GM12801 (cell line): ENCODE results near the gene PDIA6.

Experiments used
- CTCF ChIP-seq: IDR thresholded peaks from one replicate; pipeline ENCODE4 v1.5.1; 2011; ENCODE audit warnings: control low read depth; ENCODE audit not compliant: insufficient read length; ENCODE audit errors: extremely low read depth

Gene PDIA6

DNA sequence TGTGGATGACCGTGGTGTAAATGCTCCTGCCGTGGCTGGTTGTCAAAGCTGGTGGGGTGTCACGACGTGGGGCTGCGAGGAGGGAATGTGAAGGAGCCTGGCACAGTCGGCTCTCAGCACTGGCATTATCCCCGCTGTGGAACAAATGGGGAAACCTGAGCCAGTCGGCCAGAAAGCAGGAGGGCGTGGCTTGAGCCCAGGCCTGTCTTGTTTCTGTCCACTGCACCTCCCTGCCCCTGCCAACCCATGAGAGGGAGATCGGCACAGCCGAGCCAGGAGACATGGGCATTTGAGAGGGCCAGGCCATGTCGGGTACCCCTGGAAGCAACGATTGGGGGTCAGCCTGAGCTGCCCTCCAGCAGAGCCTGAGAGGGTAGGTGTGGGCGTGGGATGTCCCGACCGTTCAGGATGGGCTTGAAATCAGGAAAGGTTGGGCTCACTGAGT is 44.5 kb downstream of the PDIA6 start:
- no peak for TF ChIP-seq CTCF

- no peak for TF ChIP-seq CTCF
Measured at GRCh38 chr2:10765914-10766313, 46.7 kb downstream of the PDIA6 start.

DNA sequence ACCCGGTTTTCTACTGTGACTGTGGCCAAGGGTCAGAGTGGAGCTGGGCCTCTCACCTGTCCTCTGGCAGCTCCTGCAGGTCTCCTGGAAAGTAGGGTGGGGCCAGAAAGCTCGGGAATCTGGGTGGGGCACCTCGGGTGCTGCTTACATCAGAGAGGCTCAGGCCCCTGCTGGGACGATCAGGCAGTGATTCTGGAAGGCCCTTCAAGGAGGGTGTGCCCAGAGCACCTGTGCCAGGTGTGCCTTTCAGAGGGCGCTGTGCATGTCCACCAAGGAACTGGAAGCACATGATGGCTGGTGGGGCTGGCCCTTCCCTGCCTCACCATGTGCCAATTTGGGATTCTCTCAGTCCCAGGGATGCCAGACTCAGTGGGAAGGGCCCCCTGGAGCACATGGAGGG is 47.1 kb downstream of the PDIA6 start:
- TF ChIP-seq CTCF = no peak

DNA sequence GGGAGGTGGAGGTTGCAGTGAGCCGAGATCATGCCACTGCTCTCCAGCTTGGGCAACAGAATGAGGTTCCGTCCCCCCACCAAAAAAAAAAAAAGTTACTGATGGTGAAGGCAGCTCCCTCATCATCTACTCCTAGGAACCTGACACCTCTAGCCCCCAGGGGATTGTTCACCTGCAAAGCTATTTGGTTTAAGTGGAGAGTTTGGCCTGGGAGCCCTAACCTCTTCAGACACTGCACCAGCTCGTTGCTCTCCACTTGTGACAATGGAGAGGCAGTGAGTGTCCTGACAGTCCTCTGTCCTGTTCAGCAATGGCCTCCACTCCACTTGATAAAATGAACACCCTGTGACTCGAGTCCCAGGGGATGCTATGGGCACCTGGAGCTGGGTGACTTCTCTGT is 47.7 kb downstream of the PDIA6 start:
- no peak for TF ChIP-seq CTCF

GRCh38 chr2:10764096-10764785 is 48.3 kb downstream of the PDIA6 start:
- TF ChIP-seq CTCF = no peak

DNA sequence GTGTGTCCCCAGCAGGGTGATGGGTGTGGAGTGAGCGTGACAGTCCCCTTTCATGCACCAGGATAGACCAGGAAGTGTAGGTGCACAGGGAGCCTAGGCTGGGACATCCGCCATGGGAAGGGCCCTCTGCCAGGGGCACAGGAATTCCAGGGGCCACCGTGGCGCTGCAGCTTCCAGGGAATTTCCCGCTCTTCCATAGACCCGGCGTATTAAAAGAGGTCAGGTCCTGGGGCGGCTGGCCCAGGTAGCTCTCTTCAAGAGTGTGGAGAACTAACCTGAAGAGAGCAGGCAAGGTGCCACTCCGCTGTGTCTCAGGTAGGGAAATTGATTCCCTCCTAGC is 49.2 kb downstream of the PDIA6 start:
- no peak for TF ChIP-seq CTCF

GRCh38 chr2:10762651-10763460 is 49.7 kb downstream of the PDIA6 start:
- no peak for TF ChIP-seq CTCF
